Activated CD4-positive, alpha-beta T cell treated with anti-CD3 and anti-CD28 coated beads, Interleukin-10, Interleukin-2, amounts not matched to agents 100 ng/mL and 50 ng/mL, durations not matched to agents 16 hours and 8 hours (primary cell): ENCODE results near the gene SMNDC1.
"Not testable (repeated sequence)": the region's sequence is repeated elsewhere in the genome, so short reads cannot be mapped to it uniquely, and the experiment has no call there.

ENCODE experiments used
- DNase-seq: peaks from one replicate; pipeline ENCODE4 v3.0.0-alpha.2; 2020

Gene SMNDC1

GRCh38 chr10:110278562-110279406 is 25.9 kb downstream of the SMNDC1 start:
- no peak for DNase-seq

GRCh38 chr10:110277591-110277990 is 27.1 kb downstream of the SMNDC1 start:
- DNase-seq: no peak

DNA sequence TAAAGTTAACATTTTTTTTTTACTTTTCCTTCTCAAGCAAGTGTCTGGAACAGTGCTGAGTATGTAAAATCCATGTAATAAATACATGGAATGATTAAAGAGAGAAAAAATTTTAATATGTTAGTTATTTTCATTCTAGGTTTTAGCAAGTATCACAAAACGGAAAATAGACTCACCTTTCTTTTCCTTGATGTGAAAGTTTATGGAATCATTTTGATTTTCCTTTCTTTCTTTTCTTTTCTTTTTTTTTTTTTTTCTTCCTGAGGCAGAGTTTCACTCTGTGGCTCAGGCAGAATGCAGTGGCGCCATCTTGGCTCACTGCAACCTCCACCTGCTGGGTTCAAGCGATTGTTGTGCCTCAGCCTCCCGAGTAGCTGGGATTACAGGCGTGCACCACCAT is 28.1 kb downstream of the SMNDC1 start:
- DNase-seq: no peak

- no peak for DNase-seq
Measured at GRCh38 chr10:110275128-110275729, 29.5 kb downstream of the SMNDC1 start.

- no peak for DNase-seq
Measured at GRCh38 chr10:110274647-110275046, 30.1 kb downstream of the SMNDC1 start.

DNA sequence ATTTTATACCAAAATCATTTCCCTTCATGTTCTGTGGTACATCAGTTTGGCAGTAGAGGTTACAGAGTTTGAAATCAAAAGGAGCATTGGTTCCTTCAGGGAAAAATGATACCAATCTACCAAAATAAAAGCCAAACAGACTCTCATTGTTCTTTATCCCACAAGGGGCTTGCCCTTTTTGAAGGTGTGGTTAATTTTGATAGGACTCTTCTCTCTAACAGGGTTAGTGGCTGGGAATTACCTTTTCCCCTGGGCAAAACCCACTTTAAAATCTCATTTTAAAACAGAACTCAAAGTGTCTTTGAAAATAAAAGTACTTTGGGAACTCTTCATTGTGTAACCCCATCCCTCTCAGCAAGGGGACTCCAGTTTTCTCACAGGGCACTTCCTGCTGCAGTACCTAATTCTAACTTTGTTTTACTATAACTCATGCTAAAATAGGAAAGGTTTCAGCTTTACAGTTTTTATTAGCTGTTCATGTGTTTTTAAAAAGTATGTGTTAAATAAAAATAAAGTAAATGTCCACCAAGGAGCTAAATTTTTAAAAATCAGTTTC is 30.6 kb downstream of the SMNDC1 start:
- DNase-seq: no peak

GRCh38 chr10:110273474-110273873 is 31.2 kb downstream of the SMNDC1 start:
- peak; percentile 25 for DNase-seq

DNA sequence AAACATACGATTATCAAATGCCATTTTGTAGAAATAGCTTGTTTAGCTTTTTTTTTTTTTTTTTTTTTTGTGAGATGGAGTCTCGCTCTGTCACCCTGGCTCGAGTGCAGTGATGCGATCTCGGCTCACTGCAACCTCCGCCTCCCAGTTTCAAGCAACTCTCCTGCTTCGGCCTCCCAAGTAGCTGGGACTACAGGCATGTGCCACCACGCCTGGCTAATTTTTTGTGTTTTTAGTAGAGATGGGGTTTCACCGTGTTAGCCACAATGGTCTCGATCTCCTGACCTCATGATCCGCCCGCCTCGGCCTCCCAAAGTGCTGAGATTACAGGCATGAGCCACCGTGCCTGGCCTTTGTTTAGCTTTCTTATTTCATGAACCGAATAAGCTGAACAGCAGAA is 31.7 kb downstream of the SMNDC1 start:
- not testable (repeated sequence) for DNase-seq

- DNase-seq: peak; percentile 39
Measured at GRCh38 chr10:110269374-110270318, 35.1 kb downstream of the SMNDC1 start.

DNA sequence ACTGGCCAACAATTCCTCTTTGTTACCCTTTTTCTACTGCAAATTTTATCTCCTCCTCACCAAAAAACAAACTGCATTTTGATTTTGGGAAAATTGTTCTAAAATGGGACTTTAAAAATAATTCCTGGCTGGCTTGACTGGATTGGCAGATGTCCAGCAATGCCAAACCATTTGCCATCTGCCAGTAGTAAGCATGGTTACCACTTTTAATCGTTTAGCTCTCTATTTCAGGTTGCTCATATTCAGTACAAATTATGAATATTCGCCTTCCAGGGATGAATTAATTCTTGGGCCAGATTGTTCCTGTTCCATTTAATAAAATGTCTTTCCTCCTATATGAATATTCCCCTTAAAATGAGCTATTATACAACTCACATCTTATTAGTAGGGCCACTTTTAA is 35.7 kb downstream of the SMNDC1 start:
- no peak for DNase-seq

GRCh38 chr10:110268442-110268841 is 36.3 kb downstream of the SMNDC1 start:
- DNase-seq: no peak

DNA sequence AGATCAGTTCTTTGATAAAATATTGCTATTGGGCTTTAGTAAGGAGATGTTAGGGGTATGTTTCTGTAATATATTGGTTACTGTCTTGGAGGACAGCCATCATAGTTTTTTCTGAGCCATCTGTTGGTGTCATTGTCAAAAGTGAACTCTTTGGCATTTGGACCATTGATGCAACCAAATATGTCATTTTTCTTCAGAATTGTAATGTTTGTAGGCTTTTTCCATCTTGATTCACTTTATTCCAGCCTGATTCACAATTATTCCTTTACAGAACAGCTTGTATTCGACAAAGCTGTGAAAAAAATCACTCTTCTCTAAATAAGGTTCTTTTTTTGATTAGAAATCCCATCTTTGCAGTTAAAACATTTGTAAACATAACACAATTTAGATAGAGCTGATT is 37.4 kb downstream of the SMNDC1 start:
- DNase-seq: no peak

DNA sequence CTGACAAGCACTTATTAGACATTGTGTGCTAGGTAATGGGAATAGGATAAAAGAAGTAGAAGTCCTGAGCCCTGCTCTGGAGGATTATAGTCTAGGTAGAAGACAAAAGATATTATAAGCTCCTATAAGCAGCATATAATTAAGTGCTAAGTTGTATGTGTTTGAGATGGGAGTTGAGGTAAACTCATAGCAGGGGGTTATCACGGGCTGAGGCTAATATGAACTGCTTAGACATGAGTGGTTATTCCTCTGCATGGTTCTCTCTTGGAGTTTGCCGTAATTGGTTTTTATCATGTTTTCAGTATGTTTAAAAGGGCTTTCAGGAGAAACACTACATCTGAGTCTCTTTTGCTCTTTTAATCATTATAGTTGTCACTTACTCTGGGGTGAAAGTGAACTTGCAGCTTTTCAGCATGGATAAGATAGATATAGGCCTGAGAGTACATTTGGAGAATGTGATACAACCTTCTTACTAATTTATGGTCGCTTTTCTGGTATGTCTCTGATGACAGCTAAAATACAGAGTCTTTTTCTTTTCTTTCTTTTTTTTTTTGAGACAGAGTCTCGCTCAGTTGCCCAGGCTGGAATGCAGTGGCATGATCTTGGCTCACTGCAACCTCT is 39.0 kb downstream of the SMNDC1 start:
- no peak for DNase-seq

DNA sequence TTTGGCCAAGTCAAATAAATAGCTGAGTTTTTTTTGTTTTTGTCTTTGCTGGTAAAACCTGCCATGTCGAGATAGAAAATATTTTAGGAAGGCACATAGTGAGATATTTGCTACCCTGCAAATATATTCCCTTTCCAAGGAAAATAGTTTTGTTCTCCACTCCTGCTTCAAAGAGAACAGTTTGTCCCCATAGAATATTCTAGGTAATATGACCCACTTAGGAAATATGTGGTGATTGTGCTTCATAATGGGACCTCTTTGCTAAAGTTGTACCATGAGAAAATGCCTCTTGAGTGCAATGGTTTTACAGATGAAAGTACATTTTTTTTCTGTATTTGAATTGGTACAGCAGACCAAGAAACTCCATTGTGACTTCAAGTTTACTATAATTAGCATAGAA is 41.6 kb downstream of the SMNDC1 start:
- DNase-seq: no peak

DNA sequence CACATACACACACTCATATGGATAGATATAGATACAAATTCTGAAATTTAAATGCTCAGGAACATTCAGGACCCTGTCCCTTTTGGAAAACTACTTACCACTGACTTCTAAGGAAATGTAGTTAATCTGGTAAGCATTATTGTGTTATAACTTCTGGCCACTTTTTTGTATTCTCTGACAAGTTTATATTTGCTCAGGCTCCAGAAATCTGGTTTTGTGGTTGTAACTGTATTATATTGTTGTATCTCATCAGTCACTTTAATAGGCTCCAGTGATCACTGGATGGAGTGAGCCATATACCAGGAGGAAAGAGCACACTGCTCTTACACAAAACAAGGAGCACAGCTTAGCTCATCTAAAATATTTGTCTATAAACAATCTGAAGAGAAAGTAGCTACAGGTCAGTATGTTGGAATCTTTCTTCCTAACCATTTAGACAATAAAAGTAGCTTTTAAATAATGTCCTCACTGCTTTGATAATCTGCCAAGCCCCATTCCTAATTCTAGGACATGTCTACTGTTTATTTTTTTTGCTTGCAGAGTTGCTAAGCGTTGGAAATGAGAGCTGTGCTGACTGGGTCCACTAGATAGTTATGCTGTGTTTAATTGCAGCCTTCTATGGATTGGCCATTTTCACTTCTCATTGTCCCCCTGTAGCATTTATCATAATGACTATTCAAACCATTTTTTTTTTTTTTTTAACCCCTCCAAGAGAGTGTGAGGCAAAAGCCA is 43.8 kb downstream of the SMNDC1 start:
- DNase-seq: no peak

- no peak for DNase-seq
Measured at GRCh38 chr10:110259317-110259716, 45.4 kb downstream of the SMNDC1 start.

- no peak for DNase-seq
Measured at GRCh38 chr10:110258542-110258941, 46.2 kb downstream of the SMNDC1 start.

GRCh38 chr10:110254467-110254866 is 50.3 kb downstream of the SMNDC1 start:
- no peak for DNase-seq

GRCh38 chr10:110252151-110252550 is 52.6 kb downstream of the SMNDC1 start:
- DNase-seq: peak; percentile 53

GRCh38 chr10:110251392-110251791 is 53.3 kb downstream of the SMNDC1 start:
- DNase-seq: peak; percentile 59

DNA sequence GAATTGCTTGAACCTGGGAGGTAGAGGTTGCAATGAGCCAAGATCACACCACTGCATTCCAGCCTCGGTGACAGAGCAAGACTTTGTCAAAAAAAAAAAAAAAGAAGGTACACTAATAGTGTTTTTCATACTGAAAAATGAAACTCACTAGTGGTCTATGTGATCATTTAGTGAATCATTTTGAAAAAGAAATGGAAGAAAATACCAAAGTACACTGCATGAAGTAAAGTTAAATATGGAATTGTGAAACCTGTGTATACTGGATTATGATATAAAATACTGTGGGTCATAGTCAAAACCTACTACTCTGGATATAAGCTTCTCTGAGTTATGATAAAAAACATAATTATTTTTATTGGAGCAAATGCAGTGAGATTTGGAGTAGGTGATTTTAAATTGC is 55.2 kb downstream of the SMNDC1 start:
- peak; percentile 54 for DNase-seq

- not testable (repeated sequence) for DNase-seq
Measured at GRCh38 chr10:110247833-110248232, 56.9 kb downstream of the SMNDC1 start.
